ENCODE measurements around the gene PAGR1.
"Not testable (repeated sequence)": the region's sequence is repeated elsewhere in the genome, so short reads cannot be mapped to it uniquely, and the experiment has no call there.

PAGR1 gene

GRCh38 chr16:29825145-29826044, 9.4 kb downstream of the PAGR1 start:
- DNase-seq (ENCODE audit: low spot score) (no peak), ATAC-seq (ENCODE audit: low read depth) (peak; percentile 11; the same call in 2 of the 3 replicates)
- Histone ChIP-seq H3K9me3 (ENCODE audit: severe bottlenecking) (no peaks in the 10 kb centered on the region), H3K36me3 (ENCODE audit: low read depth) (peaks cover 9% of the 10 kb centered on the region; the same call in 1 of the 2 replicates), H3K27me3 (ENCODE audit: insufficient read depth, poor library complexity, severe bottlenecking) (no peaks in the 10 kb centered on the region), H3K27ac (ENCODE audit: poor library complexity, severe bottlenecking) (peak overlapping the region; percentile 67), H3K4me3 (ENCODE audit: severe bottlenecking) (no peak overlapping the region), H3K4me1 (ENCODE audit: insufficient read depth, poor library complexity, severe bottlenecking) (peaks cover 22% of the 10 kb centered on the region)
- TF ChIP-seq, protein P1, sequence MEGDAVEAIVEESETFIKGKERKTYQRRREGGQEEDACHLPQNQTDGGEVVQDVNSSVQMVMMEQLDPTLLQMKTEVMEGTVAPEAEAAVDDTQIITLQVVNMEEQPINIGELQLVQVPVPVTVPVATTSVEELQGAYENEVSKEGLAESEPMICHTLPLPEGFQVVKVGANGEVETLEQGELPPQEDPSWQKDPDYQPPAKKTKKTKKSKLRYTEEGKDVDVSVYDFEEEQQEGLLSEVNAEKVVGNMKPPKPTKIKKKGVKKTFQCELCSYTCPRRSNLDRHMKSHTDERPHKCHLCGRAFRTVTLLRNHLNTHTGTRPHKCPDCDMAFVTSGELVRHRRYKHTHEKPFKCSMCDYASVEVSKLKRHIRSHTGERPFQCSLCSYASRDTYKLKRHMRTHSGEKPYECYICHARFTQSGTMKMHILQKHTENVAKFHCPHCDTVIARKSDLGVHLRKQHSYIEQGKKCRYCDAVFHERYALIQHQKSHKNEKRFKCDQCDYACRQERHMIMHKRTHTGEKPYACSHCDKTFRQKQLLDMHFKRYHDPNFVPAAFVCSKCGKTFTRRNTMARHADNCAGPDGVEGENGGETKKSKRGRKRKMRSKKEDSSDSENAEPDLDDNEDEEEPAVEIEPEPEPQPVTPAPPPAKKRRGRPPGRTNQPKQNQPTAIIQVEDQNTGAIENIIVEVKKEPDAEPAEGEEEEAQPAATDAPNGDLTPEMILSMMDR (IDR thresholded peaks at IDR 0.05; ENCODE audit: poor library complexity, severe bottlenecking), result no peak

DNA sequence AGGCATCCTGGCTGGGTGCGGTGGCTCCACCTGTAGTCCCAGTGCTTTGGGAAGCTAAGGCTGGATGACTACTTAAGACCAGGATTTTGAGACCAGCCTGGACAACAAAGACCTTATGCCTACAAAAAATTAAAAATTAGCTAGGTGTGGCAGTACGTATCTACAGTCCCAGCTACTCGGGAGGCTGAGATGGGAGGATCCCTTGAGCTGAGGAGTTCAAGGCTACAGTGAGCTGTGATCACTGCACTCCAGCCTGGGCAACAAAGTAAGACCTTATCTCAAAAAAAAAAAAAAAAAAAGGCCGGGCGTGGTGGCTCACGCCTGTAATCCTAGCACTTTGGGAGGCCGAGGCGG, 10.4 kb downstream of the PAGR1 start:
- Histone ChIP-seq H3K4me1 (ENCODE audit: insufficient read depth, poor library complexity, severe bottlenecking) (peaks cover 22% of the 10 kb centered on the region), H3K4me3 (ENCODE audit: severe bottlenecking) (no peak overlapping the region), H3K27me3 (ENCODE audit: insufficient read depth, poor library complexity, severe bottlenecking) (no peaks in the 10 kb centered on the region), H3K27ac (ENCODE audit: poor library complexity, severe bottlenecking) (no peak overlapping the region), H3K9me3 (ENCODE audit: severe bottlenecking) (no peaks in the 10 kb centered on the region), H3K36me3 (ENCODE audit: low read depth) (peaks cover 9% of the 10 kb centered on the region)
- DNase-seq (ENCODE audit: low spot score) (no peak), ATAC-seq (ENCODE audit: low read depth) (no peak)
- TF ChIP-seq, protein P1 (IDR thresholded peaks at IDR 0.05; ENCODE audit: poor library complexity, severe bottlenecking), result no peak

DNA sequence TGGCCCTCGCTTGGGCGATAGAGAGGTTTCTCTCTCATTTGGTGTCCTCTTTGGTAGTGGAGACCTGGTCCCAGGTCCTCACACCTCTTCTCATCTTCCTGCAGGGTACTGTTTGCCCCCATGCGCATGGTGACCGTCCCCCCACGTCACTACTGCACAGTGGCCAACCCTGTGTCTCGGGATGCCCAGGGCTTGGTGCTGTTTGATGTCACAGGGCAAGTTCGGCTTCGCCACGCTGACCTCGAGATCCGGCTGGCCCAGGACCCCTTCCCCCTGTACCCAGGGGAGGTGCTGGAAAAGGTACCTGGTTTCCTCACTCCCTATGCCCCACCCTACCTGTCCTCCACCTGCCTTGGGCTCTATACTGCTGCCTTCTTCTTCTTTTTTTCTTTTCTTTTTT, 14.8 kb downstream of the PAGR1 start:
- TF ChIP-seq, protein P1 (IDR thresholded peaks at IDR 0.05; ENCODE audit: poor library complexity, severe bottlenecking), result no peak
- ATAC-seq (ENCODE audit: low read depth) (no peak), DNase-seq (ENCODE audit: low spot score) (no peak)
- Histone ChIP-seq H3K27me3 (ENCODE audit: insufficient read depth, poor library complexity, severe bottlenecking) (no peaks in the 10 kb centered on the region), H3K36me3 (ENCODE audit: low read depth) (peaks cover 22% of the 10 kb centered on the region), H3K4me1 (ENCODE audit: insufficient read depth, poor library complexity, severe bottlenecking) (no peaks in the 10 kb centered on the region), H3K27ac (ENCODE audit: poor library complexity, severe bottlenecking) (no peak overlapping the region), H3K4me3 (ENCODE audit: severe bottlenecking) (no peak overlapping the region), H3K9me3 (ENCODE audit: severe bottlenecking) (no peaks in the 10 kb centered on the region)

GRCh38 chr16:29831490-29831889, 15.5 kb downstream of the PAGR1 start:
- Histone ChIP-seq H3K9me3 (ENCODE audit: severe bottlenecking) (no peaks in the 10 kb centered on the region), H3K4me3 (ENCODE audit: severe bottlenecking) (no peak overlapping the region), H3K4me1 (ENCODE audit: insufficient read depth, poor library complexity, severe bottlenecking) (no peaks in the 10 kb centered on the region), H3K27ac (ENCODE audit: poor library complexity, severe bottlenecking) (no peak overlapping the region), H3K36me3 (ENCODE audit: low read depth) (peaks cover 19% of the 10 kb centered on the region), H3K27me3 (ENCODE audit: insufficient read depth, poor library complexity, severe bottlenecking) (no peaks in the 10 kb centered on the region)
- DNase-seq (ENCODE audit: low spot score) (no peak), ATAC-seq (ENCODE audit: low read depth) (no peak)
- TF ChIP-seq, protein P1 (IDR thresholded peaks at IDR 0.05; ENCODE audit: poor library complexity, severe bottlenecking), result no peak

GRCh38 chr16:29833219-29833618, 17.3 kb downstream of the PAGR1 start:
- ATAC-seq (ENCODE audit: low read depth); H3K27ac ChIP-seq (ENCODE audit: poor library complexity, severe bottlenecking); H3K27me3 ChIP-seq (ENCODE audit: insufficient read depth, poor library complexity, severe bottlenecking); H3K4me1 ChIP-seq (ENCODE audit: insufficient read depth, poor library complexity, severe bottlenecking); H3K9me3 ChIP-seq (ENCODE audit: severe bottlenecking); H3K4me3 ChIP-seq (ENCODE audit: severe bottlenecking); DNase-seq (ENCODE audit: low spot score): not testable (repeated sequence)
- peaks cover 26% of the 10 kb centered on the region for H3K36me3 ChIP-seq (ENCODE audit: low read depth)
